Neuron (in vitro differentiated cells): ENCODE measurements around the gene LIPT1.

Experiments used
- H2AFZ ChIP-seq: one replicate; pipeline ENCODE4 v1.6.1; 2013; ENCODE audit warnings: low read depth, mild to moderate bottlenecking, inconsistent platforms, low read length, moderate library complexity
- H3K27me3 ChIP-seq: one replicate; pipeline ENCODE4 v1.6.1; 2013; ENCODE audit warnings: low read length; ENCODE audit not compliant: insufficient read depth
- H3K36me3 ChIP-seq: one replicate; pipeline ENCODE4 v1.6.1; 2013; ENCODE audit warnings: low read length; ENCODE audit not compliant: insufficient read depth
- H3K4me1 ChIP-seq: one replicate; pipeline ENCODE4 v1.6.1; 2013; ENCODE audit warnings: low read length; ENCODE audit not compliant: insufficient read depth
- H3K4me3 ChIP-seq: 2 replicates; pipeline ENCODE4 v1.5.1; 2013; ENCODE audit warnings: mild to moderate bottlenecking, low read length, moderate library complexity
- H3K9me3 ChIP-seq: one replicate; pipeline ENCODE4 v1.6.1; 2013; ENCODE audit warnings: low read length

The LIPT1 gene

DNA sequence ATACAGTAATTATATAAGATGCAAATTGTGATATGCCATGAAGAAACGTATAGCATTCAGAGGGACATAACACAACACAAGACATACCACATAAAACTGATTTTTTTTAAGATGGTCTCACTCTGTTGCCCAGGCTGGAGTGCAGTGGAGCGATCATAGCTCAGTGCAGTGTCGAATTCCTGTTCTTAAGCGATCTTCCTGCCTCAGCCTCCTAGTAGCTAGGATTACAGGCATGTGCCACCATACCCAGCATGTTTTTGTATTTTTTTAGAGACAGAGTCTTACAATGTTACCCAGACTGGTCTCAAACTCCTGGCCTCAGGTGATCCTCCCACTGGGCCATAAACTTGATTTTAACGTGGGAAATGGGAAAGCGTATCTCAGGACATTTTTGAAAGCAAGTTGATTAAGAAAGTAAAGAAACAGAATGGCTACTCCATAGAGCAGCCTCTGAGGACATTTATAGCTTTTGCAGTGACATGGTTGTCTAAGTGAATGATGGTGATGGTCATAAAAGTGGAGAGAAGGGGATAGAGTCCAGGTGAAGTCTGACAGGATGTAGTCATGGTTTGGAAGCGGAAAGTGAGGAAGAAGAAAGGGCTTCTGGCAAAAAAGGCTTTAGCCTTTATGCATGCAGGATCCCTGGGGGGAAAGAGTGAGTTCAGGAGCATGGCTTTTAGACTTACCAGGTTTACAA, 2.4 kb upstream of the LIPT1 start:
- Histone ChIP-seq H3K4me3 (no peak overlapping the region), H3K36me3 (peaks cover 2% of the 10 kb centered on the region), H3K9me3 (no peaks in the 10 kb centered on the region), H3K4me1 (peaks cover 8% of the 10 kb centered on the region), H2AFZ (no peak overlapping the region), H3K27me3 (no peaks in the 10 kb centered on the region)

DNA sequence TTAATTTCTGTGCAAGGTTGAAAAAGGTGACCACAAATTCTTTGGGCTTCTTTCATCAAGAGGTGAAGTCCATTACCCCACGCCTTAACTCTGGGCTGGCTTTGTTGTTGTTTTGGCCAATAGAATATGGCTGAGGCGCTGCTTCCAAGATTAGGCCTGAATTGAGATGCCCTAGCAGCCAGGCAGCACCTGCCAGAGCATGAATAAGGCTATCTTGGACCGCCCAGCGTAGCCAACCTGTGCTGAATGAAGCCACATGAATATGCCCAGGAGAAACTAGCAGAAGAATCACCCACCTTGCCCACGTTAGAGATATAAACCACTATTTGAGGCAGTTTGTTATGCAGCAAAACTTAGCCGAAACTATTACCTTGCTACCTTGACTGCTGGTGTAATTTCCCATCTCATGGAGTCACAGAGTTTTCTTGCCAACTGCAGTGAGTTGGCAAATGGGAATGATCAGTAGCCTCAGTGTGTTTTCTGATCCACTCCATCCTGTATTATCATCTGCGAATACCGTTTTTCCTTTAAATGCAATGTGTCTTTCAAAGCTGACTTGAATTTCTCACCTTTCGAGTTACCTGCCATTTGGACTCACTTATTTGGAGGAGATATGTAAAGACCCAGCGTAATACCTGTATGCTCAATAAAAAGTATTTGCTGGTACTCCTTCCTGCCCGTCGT, 704 bp upstream of the LIPT1 start:
- no peaks in the 10 kb centered on the region for H3K9me3 ChIP-seq
- H3K4me1 ChIP-seq, result peaks cover 8% of the 10 kb centered on the region
- H3K4me3 ChIP-seq, result peak overlapping the region; percentile 86
- peak overlapping the region; percentile 92 for H2AFZ ChIP-seq
- peaks cover 6% of the 10 kb centered on the region for H3K36me3 ChIP-seq
- no peaks in the 10 kb centered on the region for H3K27me3 ChIP-seq

DNA sequence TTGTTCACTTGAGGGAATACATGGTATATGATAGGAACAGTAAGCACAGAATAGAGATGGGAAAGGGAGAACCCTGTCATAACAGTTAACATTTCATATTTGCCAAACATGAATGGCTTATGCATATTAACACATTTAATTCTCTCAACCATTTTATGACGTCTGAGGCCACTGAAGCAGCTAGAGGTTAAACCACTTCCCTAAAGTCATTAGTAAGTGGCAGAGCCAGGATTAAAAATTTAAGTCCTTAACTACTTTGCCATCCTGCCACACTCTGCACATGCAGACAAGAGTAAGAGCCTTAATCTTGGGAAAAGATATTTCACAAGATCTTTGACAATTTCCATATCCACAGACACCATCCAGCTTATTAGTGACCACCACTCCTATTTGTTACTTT, 2.1 kb downstream of the LIPT1 start:
- Histone ChIP-seq H3K4me3 (no peak overlapping the region), H3K27me3 (no peaks in the 10 kb centered on the region), H2AFZ (no peak overlapping the region), H3K4me1 (peaks cover 8% of the 10 kb centered on the region), H3K36me3 (peaks cover 8% of the 10 kb centered on the region), H3K9me3 (no peaks in the 10 kb centered on the region)

DNA sequence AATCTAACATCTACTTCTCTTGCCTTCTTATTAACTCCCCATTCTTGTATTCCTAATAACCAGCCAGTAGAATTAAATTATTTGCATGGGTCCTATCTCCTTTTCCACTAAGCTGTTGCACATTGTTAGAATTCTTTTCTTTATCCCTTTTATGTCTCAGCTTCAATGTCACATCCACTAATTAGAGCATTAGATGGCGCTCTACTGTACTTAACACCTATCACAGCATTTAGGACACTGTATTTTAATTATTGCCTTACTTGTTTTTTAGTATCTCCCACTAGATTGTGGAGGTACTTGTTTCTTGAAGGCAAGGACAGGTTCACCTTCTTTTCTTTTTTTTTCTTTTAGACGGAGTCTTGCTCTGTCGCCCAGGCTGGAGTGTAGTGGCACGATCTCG, 3.8 kb downstream of the LIPT1 start:
- H3K27me3 ChIP-seq, result no peaks in the 10 kb centered on the region
- no peaks in the 10 kb centered on the region for H3K9me3 ChIP-seq
- H3K4me3 ChIP-seq, result no peak overlapping the region
- peaks cover 8% of the 10 kb centered on the region for H3K4me1 ChIP-seq
- H3K36me3 ChIP-seq, result peaks cover 14% of the 10 kb centered on the region
- no peak overlapping the region for H2AFZ ChIP-seq

DNA sequence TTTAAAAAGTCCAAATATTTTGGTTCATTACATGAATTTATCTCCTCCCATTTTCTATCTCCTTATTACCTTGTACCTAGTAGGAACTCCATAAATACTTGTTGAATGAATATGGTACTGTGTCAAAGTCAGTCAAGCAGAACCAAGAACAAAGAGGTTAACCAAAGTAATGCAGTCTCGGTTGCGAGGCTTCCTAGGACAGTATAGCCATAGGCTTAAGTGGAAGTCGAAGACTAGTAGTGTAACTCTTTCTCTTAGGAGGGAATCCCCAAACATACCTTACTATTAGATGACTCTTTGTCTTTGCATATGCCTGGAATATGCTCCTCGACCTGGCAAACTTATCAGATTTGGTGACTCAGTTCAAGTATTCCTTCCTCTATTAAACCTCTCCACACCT, 4.8 kb downstream of the LIPT1 start:
- Histone ChIP-seq H3K36me3 (peaks cover 14% of the 10 kb centered on the region), H3K4me3 (no peak overlapping the region), H3K4me1 (peaks cover 8% of the 10 kb centered on the region), H3K27me3 (no peaks in the 10 kb centered on the region), H2AFZ (no peak overlapping the region), H3K9me3 (no peaks in the 10 kb centered on the region)

DNA sequence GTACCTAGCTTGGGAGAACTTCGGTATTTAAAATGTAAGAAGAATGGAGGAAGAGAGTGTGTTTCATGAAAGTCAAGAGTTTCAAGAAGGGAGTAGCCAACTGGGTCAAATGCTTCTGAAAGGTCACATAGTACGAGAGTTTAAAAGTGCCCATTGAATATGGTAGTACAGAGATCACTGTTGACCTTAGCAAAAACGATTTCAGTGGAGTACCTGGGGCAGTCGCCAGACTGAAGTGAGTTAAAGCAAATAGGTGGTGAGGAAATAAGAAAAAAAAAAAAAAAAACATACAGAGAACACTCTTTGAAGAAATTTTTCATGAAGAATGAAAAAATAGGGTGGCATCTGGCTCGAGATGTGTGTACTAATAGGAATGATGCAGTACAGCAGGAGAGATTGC, 11.5 kb downstream of the LIPT1 start:
- H3K4me1 ChIP-seq, result no peaks in the 10 kb centered on the region
- no peak overlapping the region for H2AFZ ChIP-seq
- no peaks in the 10 kb centered on the region for H3K27me3 ChIP-seq
- no peak overlapping the region for H3K4me3 ChIP-seq
- H3K36me3 ChIP-seq, result peaks cover 47% of the 10 kb centered on the region
- H3K9me3 ChIP-seq, result no peaks in the 10 kb centered on the region

DNA sequence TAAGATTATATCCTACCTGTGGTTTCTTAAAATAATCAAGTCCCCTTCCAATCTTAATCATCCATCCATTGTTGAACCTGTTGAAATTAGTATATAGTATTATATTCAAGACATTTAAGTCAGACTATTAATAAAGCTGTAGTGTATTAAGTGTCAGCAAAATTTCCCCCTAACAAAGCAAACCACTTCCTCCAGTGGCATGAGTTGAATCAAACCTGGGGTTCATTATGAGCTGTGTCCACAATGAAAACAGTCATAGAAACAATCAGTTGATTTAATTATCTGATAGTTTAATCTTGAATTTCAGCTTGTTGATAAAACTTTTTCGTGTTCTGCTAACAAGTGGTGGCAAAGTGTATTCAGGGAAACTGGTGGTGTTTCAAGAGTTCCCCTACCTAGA, 14.8 kb downstream of the LIPT1 start:
- Histone ChIP-seq H2AFZ (no peak overlapping the region), H3K4me3 (no peak overlapping the region), H3K36me3 (peaks cover 57% of the 10 kb centered on the region), H3K9me3 (no peaks in the 10 kb centered on the region), H3K4me1 (no peaks in the 10 kb centered on the region), H3K27me3 (no peaks in the 10 kb centered on the region)

DNA sequence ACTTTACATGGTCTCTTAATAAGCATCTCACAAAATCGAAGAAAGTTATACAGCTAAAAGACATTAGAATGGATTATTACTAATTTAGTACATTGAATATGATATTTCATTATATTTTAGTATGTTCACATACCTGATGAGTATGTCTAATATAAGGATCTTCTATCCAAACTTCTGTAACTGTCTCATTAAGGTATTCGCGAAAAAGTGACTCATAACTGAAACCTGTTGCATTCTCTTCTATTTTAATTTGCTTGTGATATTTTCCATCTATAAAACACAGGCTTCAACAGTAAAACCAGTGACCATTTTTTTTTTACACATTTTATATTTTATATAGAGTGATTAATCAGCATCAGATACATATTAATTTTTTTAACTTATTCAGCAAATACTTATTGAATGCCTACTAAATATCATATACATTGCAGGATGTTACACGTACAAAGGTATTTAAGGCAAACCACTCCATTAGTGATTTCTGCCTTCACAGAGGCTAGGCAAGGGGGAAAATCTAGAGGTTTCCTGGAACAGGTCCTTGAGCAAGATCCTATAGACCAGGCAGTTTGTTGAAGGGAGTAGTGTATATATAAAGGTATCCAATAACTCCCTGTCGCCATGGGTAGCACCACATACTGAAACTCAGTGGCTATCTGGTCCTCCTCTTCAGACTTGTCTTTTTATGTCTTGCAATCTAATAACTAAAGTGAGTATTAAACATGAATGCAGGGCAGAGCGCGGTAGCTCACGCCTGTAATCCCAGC, 16.8 kb downstream of the LIPT1 start:
- Histone ChIP-seq H3K36me3 (peaks cover 52% of the 10 kb centered on the region), H3K9me3 (no peaks in the 10 kb centered on the region)

DNA sequence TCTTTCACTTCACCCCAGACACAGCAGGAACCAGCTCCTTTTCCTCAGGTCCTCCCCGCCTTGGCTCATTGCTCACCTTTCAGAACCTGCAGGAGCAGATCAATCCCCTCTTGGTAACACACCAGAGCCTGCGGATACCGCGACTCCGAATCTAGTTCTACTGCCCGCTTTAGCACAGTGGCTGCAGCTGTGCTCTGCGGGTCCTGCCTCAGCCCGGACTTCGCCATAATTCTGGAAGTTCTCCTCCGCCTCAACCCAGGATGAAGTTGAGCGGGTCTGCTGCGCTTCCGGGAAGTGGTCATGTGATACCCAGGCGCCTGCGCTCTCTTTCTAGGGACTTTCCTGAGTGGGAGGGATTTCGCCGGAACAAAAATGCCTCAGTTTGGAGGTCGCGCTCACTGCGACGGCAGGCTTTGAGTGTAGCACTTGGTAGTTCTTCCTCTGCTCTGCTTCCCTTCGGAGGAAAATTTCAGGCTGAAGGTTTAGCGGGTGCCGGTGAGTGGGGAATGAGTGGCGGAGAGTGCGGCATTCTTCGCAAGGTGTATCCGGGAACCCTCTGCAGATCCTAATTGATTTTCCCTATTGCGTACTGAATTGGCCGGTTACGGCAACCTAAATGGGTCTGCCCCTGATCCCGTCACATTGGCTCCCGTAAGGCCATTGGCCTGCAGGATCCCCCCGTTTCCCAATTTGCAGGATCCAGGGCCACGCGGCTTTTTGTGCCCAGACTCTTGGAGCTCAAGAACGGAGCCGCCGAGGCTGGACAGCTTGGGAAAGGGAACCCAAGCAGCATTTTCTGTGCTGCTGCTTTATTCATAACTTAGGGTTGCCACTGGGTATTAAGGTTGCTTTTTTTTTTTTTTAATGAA, 26.2 kb downstream of the LIPT1 start, which contains the start of the genes MITD1 and MRPL30:
Gene MITD1 (minus strand): TSS at position 304 of the 869 bp plus-strand sequence. CDS start 77 bp downstream, at position 227.
Gene MRPL30 (plus strand): TSS at position 430 of the 869 bp plus-strand sequence. CDS start 5,020 bp downstream, outside the sequence.
- no peaks in the 10 kb centered on the region for H3K9me3 ChIP-seq
- H3K4me1 ChIP-seq, result peaks cover 4% of the 10 kb centered on the region
- H3K4me3 ChIP-seq, result peak within 1 kb of the TSS; percentile 64
- peak within 1 kb of the TSS; percentile 41 for H2AFZ ChIP-seq
- H3K36me3 ChIP-seq, result peaks cover 3% of the 10 kb centered on the region
- no peaks in the 10 kb centered on the region for H3K27me3 ChIP-seq

More for the DNA sequence above, 16.8 kb downstream of the LIPT1 start:
- Histone ChIP-seq H3K4me3 (no peak overlapping the region), H3K27me3 (no peaks in the 10 kb centered on the region), H3K4me1 (no peaks in the 10 kb centered on the region), H2AFZ (no peak overlapping the region)

DNA sequence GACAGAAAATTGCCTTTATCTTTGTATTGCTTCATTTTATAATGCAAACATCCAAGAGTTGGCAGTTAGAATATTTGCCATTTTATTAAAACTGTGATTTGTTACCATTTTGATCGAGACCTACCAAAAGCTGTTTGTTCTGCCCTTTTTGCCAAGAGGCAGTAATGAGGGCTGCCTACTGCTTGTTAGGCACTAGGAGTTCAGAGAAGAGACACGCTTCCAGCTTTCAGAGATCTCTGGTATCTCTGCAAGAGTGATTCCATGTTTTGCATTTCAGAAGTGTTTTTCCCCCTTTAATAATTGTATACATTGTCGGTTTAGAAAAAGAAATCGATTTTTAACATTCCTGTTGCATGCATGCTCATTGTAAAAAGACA, 26.8 kb downstream of the LIPT1 start:
- H3K27me3 ChIP-seq, result no peaks in the 10 kb centered on the region
- H3K4me1 ChIP-seq, result peaks cover 4% of the 10 kb centered on the region
- peaks cover 4% of the 10 kb centered on the region for H3K36me3 ChIP-seq
- peak overlapping the region; percentile 64 for H3K4me3 ChIP-seq
- peak overlapping the region; percentile 41 for H2AFZ ChIP-seq
- H3K9me3 ChIP-seq, result no peaks in the 10 kb centered on the region

DNA sequence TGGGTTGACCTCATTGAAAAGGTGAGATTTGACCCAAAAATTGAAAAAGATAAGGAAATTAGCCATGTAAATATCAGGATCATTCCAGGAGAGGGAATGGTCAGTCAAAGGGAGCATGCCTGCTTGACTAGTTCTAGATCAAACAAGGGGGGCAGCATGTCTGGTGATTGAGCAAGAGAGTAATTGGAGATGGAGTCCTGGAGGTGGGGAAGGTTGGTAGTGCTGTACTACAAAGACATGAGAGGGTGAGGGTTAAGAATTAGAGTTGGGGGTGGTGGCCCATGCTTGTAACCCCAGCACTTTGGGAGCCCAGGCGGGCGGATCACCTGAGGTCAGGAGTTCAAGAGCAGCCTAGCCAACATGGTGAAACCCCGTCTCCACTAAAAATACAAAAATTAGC, 28.3 kb downstream of the LIPT1 start:
- H2AFZ ChIP-seq, result no peak overlapping the region
- H3K4me3 ChIP-seq, result no peak overlapping the region
- no peaks in the 10 kb centered on the region for H3K9me3 ChIP-seq
- H3K36me3 ChIP-seq, result peaks cover 11% of the 10 kb centered on the region
- peaks cover 4% of the 10 kb centered on the region for H3K4me1 ChIP-seq
- H3K27me3 ChIP-seq, result no peaks in the 10 kb centered on the region

DNA sequence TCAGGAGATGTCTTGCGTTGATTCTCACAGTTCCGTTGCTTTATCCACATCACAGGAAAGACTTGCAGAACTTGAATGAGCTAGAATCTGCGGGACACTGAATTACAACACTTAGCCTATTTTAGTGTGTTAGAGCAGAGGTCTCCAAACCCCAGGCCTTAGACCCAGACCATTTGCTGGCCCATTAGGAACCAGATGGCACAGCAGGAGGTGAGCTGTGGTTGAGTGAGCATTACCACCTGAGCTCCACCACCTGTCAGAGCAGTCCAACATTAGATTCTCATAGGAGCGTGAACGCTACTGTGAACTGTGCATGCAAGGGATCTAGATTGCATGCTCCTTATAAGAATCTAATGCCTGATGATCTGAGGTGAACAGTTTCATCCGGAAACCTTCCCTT, 30.0 kb downstream of the LIPT1 start:
- Histone ChIP-seq H3K27me3 (no peaks in the 10 kb centered on the region), H3K4me3 (no peak overlapping the region), H2AFZ (no peak overlapping the region), H3K4me1 (peaks cover 3% of the 10 kb centered on the region), H3K9me3 (no peaks in the 10 kb centered on the region), H3K36me3 (peaks cover 24% of the 10 kb centered on the region)
